ENCODE results near the gene TRPM1. TPM values are rescaled to one million over a fixed set of nuclear protein-coding genes. Genes with fewer than 3 reads are reported as not detected.

TRPM1 gene
- total RNA-seq, 1 donor from 2014 or later, result not detected

DNA sequence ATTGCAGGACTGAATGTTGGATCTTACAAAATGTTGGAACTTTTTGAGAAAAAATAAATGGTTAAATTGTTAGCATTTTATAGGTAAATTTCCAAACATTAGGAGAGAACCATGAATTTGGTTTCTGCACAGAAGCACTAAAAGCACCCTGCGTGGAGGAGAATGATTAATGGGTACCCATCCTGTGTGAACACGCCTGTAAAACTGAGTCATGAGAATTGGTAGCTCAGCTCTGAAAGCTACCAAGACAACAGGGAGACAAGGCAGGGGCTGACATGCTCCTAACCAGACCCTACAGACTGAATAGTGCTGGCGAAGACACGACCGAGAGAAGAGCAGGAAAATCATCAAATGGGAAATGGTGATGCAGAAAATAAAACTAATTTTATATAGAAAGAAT is 77.7 kb downstream of the TRPM1 start:
- Mint-ChIP-seq H3K36me3 (ENCODE audit: low read depth) (no peaks in the 10 kb centered on the region), H3K4me1 (ENCODE audit: low read depth) (peaks cover 27% of the 10 kb centered on the region), H3K27ac (ENCODE audit: unreplicated experiment) (peak overlapping the region; percentile 32), H3K27me3 (ENCODE audit: low read depth) (no peaks in the 10 kb centered on the region), H3K4me3 (ENCODE audit: unreplicated experiment) (no peak overlapping the region), H3K9me3 (ENCODE audit: low read depth) (no peaks in the 10 kb centered on the region)
- DNase-seq (ENCODE audit: low spot score), result no peak
- TF ChIP-seq, protein P1, sequence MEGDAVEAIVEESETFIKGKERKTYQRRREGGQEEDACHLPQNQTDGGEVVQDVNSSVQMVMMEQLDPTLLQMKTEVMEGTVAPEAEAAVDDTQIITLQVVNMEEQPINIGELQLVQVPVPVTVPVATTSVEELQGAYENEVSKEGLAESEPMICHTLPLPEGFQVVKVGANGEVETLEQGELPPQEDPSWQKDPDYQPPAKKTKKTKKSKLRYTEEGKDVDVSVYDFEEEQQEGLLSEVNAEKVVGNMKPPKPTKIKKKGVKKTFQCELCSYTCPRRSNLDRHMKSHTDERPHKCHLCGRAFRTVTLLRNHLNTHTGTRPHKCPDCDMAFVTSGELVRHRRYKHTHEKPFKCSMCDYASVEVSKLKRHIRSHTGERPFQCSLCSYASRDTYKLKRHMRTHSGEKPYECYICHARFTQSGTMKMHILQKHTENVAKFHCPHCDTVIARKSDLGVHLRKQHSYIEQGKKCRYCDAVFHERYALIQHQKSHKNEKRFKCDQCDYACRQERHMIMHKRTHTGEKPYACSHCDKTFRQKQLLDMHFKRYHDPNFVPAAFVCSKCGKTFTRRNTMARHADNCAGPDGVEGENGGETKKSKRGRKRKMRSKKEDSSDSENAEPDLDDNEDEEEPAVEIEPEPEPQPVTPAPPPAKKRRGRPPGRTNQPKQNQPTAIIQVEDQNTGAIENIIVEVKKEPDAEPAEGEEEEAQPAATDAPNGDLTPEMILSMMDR (IDR thresholded peaks at IDR 0.05), result no peak

DNA sequence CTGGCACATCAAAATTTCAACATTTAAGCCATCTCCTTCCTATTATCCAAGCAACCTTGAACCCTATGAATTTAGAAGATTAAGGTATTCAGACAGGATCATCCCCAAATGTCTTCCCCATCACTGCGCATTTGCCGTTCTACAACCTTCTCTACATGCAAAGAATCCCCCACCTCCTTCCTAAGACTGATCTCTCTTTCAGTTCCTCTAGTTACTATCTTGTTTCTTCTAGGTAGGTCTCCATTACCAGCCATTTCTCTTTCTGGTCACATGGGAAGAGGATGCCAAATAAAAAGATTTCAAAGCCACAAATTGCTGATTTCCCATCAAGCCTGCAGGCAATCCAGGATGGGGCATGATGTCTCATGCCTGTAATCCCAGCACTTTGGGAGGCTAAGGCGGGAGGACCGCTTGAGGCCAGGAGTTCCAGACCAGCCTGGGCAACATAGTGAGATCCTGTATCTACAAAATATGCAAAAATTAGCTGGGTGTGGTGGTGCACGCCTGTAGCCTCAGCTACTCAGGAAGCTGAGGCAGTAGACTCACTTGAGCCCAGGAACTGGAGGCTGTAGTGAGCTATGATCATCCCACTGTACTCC is 80.4 kb downstream of the TRPM1 start:
- no peak for DNase-seq (ENCODE audit: low spot score)
- Mint-ChIP-seq H3K4me1 (ENCODE audit: low read depth) (peaks cover 33% of the 10 kb centered on the region), H3K27ac (ENCODE audit: unreplicated experiment) (no peak overlapping the region), H3K36me3 (ENCODE audit: low read depth) (no peaks in the 10 kb centered on the region), H3K9me3 (ENCODE audit: low read depth) (no peaks in the 10 kb centered on the region), H3K4me3 (ENCODE audit: unreplicated experiment) (no peak overlapping the region), H3K27me3 (ENCODE audit: low read depth) (no peaks in the 10 kb centered on the region)
- TF ChIP-seq, protein P1 (IDR thresholded peaks at IDR 0.05), result no peak

DNA sequence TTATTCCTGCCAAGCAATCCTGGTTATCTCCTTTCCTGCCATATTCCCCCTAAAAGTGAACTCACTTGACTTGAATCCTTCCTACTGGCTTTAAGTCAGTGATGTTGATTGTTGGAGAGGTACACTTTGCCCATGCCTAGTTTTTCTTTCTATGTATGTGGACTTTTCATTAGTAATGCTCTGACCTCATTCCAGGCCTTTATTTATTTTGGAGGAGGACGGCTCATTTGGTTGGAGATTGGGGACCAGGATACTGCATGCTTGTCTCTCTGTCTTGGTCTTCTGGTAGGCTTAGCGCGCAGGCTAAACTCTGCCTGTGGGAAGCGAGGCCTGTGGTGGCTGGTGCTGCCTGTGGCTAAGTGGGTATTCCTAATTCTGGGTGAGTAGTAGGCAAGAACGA is 81.0 kb downstream of the TRPM1 start:
- Mint-ChIP-seq H3K27me3 (ENCODE audit: low read depth) (no peaks in the 10 kb centered on the region), H3K36me3 (ENCODE audit: low read depth) (no peaks in the 10 kb centered on the region), H3K9me3 (ENCODE audit: low read depth) (no peaks in the 10 kb centered on the region), H3K4me1 (ENCODE audit: low read depth) (peaks cover 34% of the 10 kb centered on the region), H3K27ac (ENCODE audit: unreplicated experiment) (no peak overlapping the region), H3K4me3 (ENCODE audit: unreplicated experiment) (no peak overlapping the region)
- DNase-seq (ENCODE audit: low spot score), result no peak
- TF ChIP-seq, protein P1 (IDR thresholded peaks at IDR 0.05), result no peak

DNA sequence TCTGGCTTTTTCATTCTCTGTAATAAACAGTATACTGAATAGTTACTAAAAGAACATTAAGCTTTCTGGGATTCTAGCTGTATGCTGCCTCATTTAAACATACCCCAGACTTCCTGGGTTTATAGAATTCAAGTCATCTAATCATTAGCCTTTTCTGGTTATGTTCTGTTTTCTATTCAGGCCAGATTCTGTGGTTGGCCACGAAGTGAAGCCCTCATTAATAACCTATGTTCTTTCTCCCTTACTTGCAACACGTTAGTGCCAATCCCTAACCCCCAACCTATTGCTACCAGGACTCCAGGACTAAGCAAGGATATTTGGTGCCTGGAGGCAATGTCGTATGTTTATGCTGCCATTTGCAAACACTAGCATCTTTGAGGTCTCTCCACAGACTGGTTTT is 81.5 kb downstream of the TRPM1 start:
- peaks cover 32% of the 10 kb centered on the region for H3K4me1 Mint-ChIP-seq (ENCODE audit: low read depth)
- no peaks in the 10 kb centered on the region for H3K36me3 Mint-ChIP-seq (ENCODE audit: low read depth)
- no peaks in the 10 kb centered on the region for H3K27me3 Mint-ChIP-seq (ENCODE audit: low read depth)
- TF ChIP-seq, protein P1 (IDR thresholded peaks at IDR 0.05), result no peak
- no peak overlapping the region for H3K4me3 Mint-ChIP-seq (ENCODE audit: unreplicated experiment)
- DNase-seq (ENCODE audit: low spot score), result no peak
- H3K9me3 Mint-ChIP-seq (ENCODE audit: low read depth), result no peaks in the 10 kb centered on the region
- no peak overlapping the region for H3K27ac Mint-ChIP-seq (ENCODE audit: unreplicated experiment)

DNA sequence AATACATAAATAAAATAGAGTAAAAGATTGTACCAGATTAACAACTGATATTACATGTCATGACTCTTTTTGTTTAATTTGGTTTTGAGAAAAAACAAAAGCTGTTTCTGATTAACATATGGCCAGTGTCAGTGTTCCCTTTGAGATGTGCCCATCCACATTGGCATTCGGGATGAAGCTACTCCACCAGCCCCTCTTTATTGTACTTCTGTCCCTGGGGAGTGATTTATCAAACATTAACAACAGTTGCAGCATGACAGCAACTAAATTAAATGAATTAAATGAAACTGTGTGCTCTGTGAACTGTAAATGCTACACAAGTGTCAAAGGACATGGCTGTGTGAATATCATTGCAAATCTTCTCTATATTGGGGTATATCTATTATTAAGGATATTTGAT is 84.2 kb downstream of the TRPM1 start:
- Mint-ChIP-seq H3K36me3 (ENCODE audit: low read depth) (peaks cover 5% of the 10 kb centered on the region), H3K27ac (ENCODE audit: unreplicated experiment) (no peak overlapping the region), H3K4me3 (ENCODE audit: unreplicated experiment) (no peak overlapping the region), H3K4me1 (ENCODE audit: low read depth) (peaks cover 10% of the 10 kb centered on the region), H3K9me3 (ENCODE audit: low read depth) (peaks cover 13% of the 10 kb centered on the region), H3K27me3 (ENCODE audit: low read depth) (no peaks in the 10 kb centered on the region)
- TF ChIP-seq, protein P1 (IDR thresholded peaks at IDR 0.05), result no peak
- no peak for DNase-seq (ENCODE audit: low spot score)
